Measurements from ENCODE around the gene IFNAR2.

Gene IFNAR2

DNA sequence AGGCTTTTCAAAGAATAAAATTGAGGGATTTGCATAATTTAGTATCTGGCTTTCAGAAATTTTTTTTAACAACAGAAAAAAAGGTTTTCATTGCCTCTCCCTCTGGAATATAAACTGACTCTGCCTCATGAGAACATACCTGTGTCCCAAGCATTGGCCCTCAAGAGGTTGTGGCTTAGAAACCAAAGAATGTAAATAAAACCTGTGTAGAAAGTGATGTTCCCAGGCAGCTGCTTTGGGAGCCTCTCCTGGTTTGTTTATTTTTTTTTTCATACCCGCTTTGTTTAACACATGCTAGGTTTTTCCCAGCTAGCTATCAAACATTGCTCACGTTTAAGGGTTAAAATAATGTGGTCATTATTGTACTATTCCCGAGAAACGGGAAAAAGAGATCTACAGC is 40.5 kb upstream of the IFNAR2 start:
- DNase-seq, result no peak
- H4K20me1 ChIP-seq (ENCODE audit: insufficient read depth, low read length), result no peaks in the 10 kb centered on the region

DNA sequence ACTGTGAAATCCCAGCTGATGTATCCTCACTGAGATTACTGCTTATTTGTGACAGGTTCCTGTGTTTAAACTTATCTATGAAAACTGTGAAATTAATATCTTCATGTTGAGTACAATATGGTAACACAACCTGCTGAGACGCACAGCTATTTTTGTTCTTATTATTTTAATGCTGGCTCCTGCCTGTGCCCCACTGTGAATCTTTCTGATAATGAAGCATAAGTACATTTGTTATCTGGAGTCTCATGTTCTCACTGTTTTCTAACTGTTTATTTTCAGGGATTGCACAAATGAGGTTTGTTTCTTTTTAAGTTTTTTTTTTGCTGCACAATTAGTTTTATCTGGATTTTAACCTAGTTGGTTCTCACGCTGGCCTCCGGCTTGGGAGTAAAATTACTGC is 39.9 kb upstream of the IFNAR2 start:
- no peak overlapping the region for H3K9ac ChIP-seq (ENCODE audit: low read depth, low read length)
- H3K27me3 ChIP-seq (ENCODE audit: insufficient read depth, low read length, poor library complexity), result peaks cover 13% of the 10 kb centered on the region
- H4K20me1 ChIP-seq (ENCODE audit: insufficient read depth, low read length), result no peaks in the 10 kb centered on the region
- no peaks in the 10 kb centered on the region for H3K9me3 ChIP-seq (ENCODE audit: insufficient read depth, low read length, severe bottlenecking)
- H3K4me2 ChIP-seq (ENCODE audit: insufficient read depth, low read length), result no peak overlapping the region
- ATAC-seq (ENCODE audit: insufficient read depth, low read depth), result no peak
- DNase-seq, result no peak
- no peak overlapping the region for H3K27ac ChIP-seq (ENCODE audit: low read length)
- no peak overlapping the region for H3K4me3 ChIP-seq (ENCODE audit: low read depth in 1 of 2, low read length in 2 of 2)
- H3K4me1 ChIP-seq (ENCODE audit: insufficient read depth, low read length), result no peaks in the 10 kb centered on the region
- H3K36me3 ChIP-seq (ENCODE audit: insufficient read depth, low read length), result no peaks in the 10 kb centered on the region
- TF ChIP-seq, protein P1, sequence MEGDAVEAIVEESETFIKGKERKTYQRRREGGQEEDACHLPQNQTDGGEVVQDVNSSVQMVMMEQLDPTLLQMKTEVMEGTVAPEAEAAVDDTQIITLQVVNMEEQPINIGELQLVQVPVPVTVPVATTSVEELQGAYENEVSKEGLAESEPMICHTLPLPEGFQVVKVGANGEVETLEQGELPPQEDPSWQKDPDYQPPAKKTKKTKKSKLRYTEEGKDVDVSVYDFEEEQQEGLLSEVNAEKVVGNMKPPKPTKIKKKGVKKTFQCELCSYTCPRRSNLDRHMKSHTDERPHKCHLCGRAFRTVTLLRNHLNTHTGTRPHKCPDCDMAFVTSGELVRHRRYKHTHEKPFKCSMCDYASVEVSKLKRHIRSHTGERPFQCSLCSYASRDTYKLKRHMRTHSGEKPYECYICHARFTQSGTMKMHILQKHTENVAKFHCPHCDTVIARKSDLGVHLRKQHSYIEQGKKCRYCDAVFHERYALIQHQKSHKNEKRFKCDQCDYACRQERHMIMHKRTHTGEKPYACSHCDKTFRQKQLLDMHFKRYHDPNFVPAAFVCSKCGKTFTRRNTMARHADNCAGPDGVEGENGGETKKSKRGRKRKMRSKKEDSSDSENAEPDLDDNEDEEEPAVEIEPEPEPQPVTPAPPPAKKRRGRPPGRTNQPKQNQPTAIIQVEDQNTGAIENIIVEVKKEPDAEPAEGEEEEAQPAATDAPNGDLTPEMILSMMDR (IDR thresholded peaks at IDR 0.05; ENCODE audit: borderline replicate concordance, extremely low read depth, low read length, poor library complexity, severe bottlenecking), result no peak
- no peak for TF ChIP-seq EZH2 (IDR thresholded peaks at IDR 0.05; ENCODE audit: borderline replicate concordance, low read depth, low read length, severe bottlenecking)
- no peaks in the 10 kb centered on the region for H3K79me2 ChIP-seq (ENCODE audit: insufficient read depth, low read length)
- H2AFZ ChIP-seq (ENCODE audit: low read depth, low read length), result no peak overlapping the region

More for the DNA sequence above, 40.5 kb upstream of the IFNAR2 start:
- H3K4me1 ChIP-seq (ENCODE audit: insufficient read depth, low read length), result no peaks in the 10 kb centered on the region
- no peaks in the 10 kb centered on the region for H3K36me3 ChIP-seq (ENCODE audit: insufficient read depth, low read length)
- no peaks in the 10 kb centered on the region for H3K9me3 ChIP-seq (ENCODE audit: insufficient read depth, low read length, severe bottlenecking)
- peaks cover 13% of the 10 kb centered on the region for H3K27me3 ChIP-seq (ENCODE audit: insufficient read depth, low read length, poor library complexity)
- TF ChIP-seq EZH2 (IDR thresholded peaks at IDR 0.05; ENCODE audit: borderline replicate concordance, low read depth, low read length, severe bottlenecking), result no peak
- TF ChIP-seq, protein P1 (IDR thresholded peaks at IDR 0.05; ENCODE audit: borderline replicate concordance, extremely low read depth, low read length, poor library complexity, severe bottlenecking), result no peak
- no peak overlapping the region for H3K27ac ChIP-seq (ENCODE audit: low read length)
- H2AFZ ChIP-seq (ENCODE audit: low read depth, low read length), result no peak overlapping the region
- no peak for ATAC-seq (ENCODE audit: insufficient read depth, low read depth)
- no peak overlapping the region for H3K4me3 ChIP-seq (ENCODE audit: low read depth in 1 of 2, low read length in 2 of 2)
- H3K9ac ChIP-seq (ENCODE audit: low read depth, low read length), result no peak overlapping the region
- no peaks in the 10 kb centered on the region for H3K79me2 ChIP-seq (ENCODE audit: insufficient read depth, low read length)
- no peak overlapping the region for H3K4me2 ChIP-seq (ENCODE audit: insufficient read depth, low read length)

DNA sequence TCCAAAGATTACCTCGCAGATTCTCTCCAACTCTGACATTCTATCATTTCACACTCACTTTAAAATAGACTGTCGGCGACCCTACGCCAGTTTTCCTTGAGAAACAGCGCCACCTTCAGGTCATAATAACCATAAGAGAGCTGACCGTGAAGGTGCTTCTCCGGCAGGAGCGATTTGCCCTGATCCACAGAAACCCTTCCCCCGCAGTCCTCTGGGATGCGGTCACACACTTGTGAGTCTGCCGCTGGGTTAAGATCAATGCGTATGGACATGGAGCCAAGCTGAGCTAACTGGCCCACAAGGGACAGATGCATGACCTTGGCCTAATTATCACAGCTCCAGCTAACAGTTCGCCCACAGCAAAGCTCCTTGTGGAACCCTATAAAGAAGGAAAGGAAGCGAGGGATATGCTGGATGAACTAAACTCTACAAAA is 32.8 kb upstream of the IFNAR2 start:
- peaks cover 10% of the 10 kb centered on the region for H3K4me1 ChIP-seq (ENCODE audit: insufficient read depth, low read length)
- H4K20me1 ChIP-seq (ENCODE audit: insufficient read depth, low read length), result no peaks in the 10 kb centered on the region
- H3K9me3 ChIP-seq (ENCODE audit: insufficient read depth, low read length, severe bottlenecking), result no peaks in the 10 kb centered on the region
- H3K36me3 ChIP-seq (ENCODE audit: insufficient read depth, low read length), result no peaks in the 10 kb centered on the region
- no peak overlapping the region for H3K4me3 ChIP-seq (ENCODE audit: low read depth in 1 of 2, low read length in 2 of 2)
- no peak for TF ChIP-seq EZH2 (IDR thresholded peaks at IDR 0.05; ENCODE audit: borderline replicate concordance, low read depth, low read length, severe bottlenecking)
- TF ChIP-seq, protein P1 (IDR thresholded peaks at IDR 0.05; ENCODE audit: borderline replicate concordance, extremely low read depth, low read length, poor library complexity, severe bottlenecking), result peak; percentile 84
- H2AFZ ChIP-seq (ENCODE audit: low read depth, low read length), result peak overlapping the region; percentile 40; the same call in 1 of the 2 replicates
- H3K4me2 ChIP-seq (ENCODE audit: insufficient read depth, low read length), result no peak overlapping the region
- peak; percentile 65 for ATAC-seq (ENCODE audit: insufficient read depth, low read depth)
- H3K79me2 ChIP-seq (ENCODE audit: insufficient read depth, low read length), result no peaks in the 10 kb centered on the region
- H3K9ac ChIP-seq (ENCODE audit: low read depth, low read length), result no peak overlapping the region
- peak; percentile 60 for DNase-seq
- H3K27ac ChIP-seq (ENCODE audit: low read length), result no peak overlapping the region
- H3K27me3 ChIP-seq (ENCODE audit: insufficient read depth, low read length, poor library complexity), result no peaks in the 10 kb centered on the region

DNA sequence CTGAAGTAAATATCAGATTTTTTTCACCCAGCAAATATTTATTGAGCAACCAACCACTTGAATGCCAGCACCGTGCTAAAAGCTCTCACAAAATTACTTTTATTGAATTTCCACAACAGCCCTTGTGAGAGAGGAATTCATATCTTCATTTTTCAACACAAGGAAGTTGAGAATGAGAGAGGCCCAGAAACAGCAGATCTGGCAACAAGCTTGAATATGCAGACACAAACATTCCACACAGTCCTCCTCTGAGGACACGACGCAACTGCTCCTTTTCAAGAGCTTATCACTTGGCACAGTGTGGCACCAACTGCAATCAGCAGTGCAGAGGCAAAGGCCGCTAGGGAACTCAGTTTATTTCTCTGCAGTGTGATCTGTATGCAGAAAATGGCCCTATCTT is 32.2 kb upstream of the IFNAR2 start:
- Histone ChIP-seq H3K9ac (ENCODE audit: low read depth, low read length) (no peak overlapping the region), H2AFZ (ENCODE audit: low read depth, low read length) (no peak overlapping the region), H3K4me2 (ENCODE audit: insufficient read depth, low read length) (no peak overlapping the region), H3K4me3 (ENCODE audit: low read depth in 1 of 2, low read length in 2 of 2) (no peak overlapping the region), H3K4me1 (ENCODE audit: insufficient read depth, low read length) (peaks cover 10% of the 10 kb centered on the region), H3K9me3 (ENCODE audit: insufficient read depth, low read length, severe bottlenecking) (no peaks in the 10 kb centered on the region), H3K27ac (ENCODE audit: low read length) (no peak overlapping the region), H4K20me1 (ENCODE audit: insufficient read depth, low read length) (no peaks in the 10 kb centered on the region), H3K36me3 (ENCODE audit: insufficient read depth, low read length) (no peaks in the 10 kb centered on the region), H3K79me2 (ENCODE audit: insufficient read depth, low read length) (no peaks in the 10 kb centered on the region), H3K27me3 (ENCODE audit: insufficient read depth, low read length, poor library complexity) (no peaks in the 10 kb centered on the region)
- DNase-seq, result no peak
- TF ChIP-seq, protein P1 (IDR thresholded peaks at IDR 0.05; ENCODE audit: borderline replicate concordance, extremely low read depth, low read length, poor library complexity, severe bottlenecking), result no peak
- no peak for TF ChIP-seq EZH2 (IDR thresholded peaks at IDR 0.05; ENCODE audit: borderline replicate concordance, low read depth, low read length, severe bottlenecking)
- ATAC-seq (ENCODE audit: insufficient read depth, low read depth), result no peak

Data from DND-41 (cell line).